H1 (cell line): ENCODE data around the gene EPS8L1. TPM values are rescaled to one million over a fixed set of nuclear protein-coding genes. Genes with fewer than 3 reads are reported as not detected.

Source experiments
- CTCF ChIA-PET: fragments of 300-600 bp; sonication (Branson Sonifier 250); formaldehyde crosslinking; loops from one replicate; lab custom pipeline; 2021; ENCODE audit not compliant: partially characterized antibody; lab: Charles Lee
- POLR2A ChIA-PET: fragments of 300-600 bp; sonication (Branson Sonifier 250); formaldehyde crosslinking; loops from one replicate; lab custom pipeline; 2021; ENCODE audit warnings: inconsistent platforms; ENCODE audit not compliant: partially characterized antibody; lab: Charles Lee
- DNase-seq, 2 experiments: peaks; one replicate each; pipeline versions ENCODE4 v3.0.0 to v3.0.0-alpha.2; 2010 to 2022; ENCODE audit warnings: low spot score in 2 of 2, low read depth in 1 of 2, mixed read lengths in 1 of 2
- FAIRE-seq: peaks from 2 replicates; lab custom pipeline; 2011; peaks lifted over from hg19 to GRCh38; lab: Jason Lieb, UNC
- H2AFZ ChIP-seq: 2 replicates; pipeline ENCODE4 v1.8.1; 2012; ENCODE audit warnings: low read length, inconsistent platforms
- H2AK5ac ChIP-seq: 2 replicates; pipeline ENCODE4 v1.6.1; 2013; ENCODE audit warnings: low read depth, low read length
- H2BK120ac ChIP-seq: replicated peaks from 2 replicates; pipeline ENCODE3; 2013; ENCODE audit warnings: low read depth, low read length, inconsistent platforms
- H2BK12ac ChIP-seq: 2 replicates; pipeline ENCODE4 v1.6.1; 2013; ENCODE audit warnings: low read depth, low read length
- H2BK15ac ChIP-seq: 2 replicates; pipeline ENCODE4 v1.6.1; 2013; ENCODE audit warnings: low read length
- H2BK20ac ChIP-seq: 2 replicates; pipeline ENCODE4 v1.6.1; 2013; ENCODE audit warnings: low read length
- H2BK5ac ChIP-seq: 2 replicates; pipeline ENCODE4 v1.6.1; 2013; ENCODE audit warnings: low read depth, low read length
- H3K14ac ChIP-seq: 2 replicates; pipeline ENCODE4 v1.6.1; 2013; ENCODE audit warnings: inconsistent platforms; ENCODE audit not compliant: insufficient read length
- H3K18ac ChIP-seq: 2 replicates; pipeline ENCODE4 v1.6.1; 2013; ENCODE audit warnings: low read length; ENCODE audit errors: extremely low read depth
- H3K23ac ChIP-seq: 2 replicates; pipeline ENCODE4 v1.6.1; 2013; ENCODE audit warnings: inconsistent platforms; ENCODE audit not compliant: insufficient read length
- H3K23me2 ChIP-seq: 2 replicates; pipeline ENCODE4 v1.6.1; 2013; ENCODE audit warnings: low read depth, low read length
- H3K27ac ChIP-seq: 2 replicates; pipeline ENCODE4 v1.6.1; 2011; ENCODE audit warnings: low read depth, low read length, inconsistent platforms
- H3K27me3 ChIP-seq, 4 experiments: replicated peaks in 1 of 4; 1 replicate in 1 of 4; 2 replicates in 3 of 4; pipeline versions ENCODE4 v1.6.1 to v1.8.1; 2011 to 2013; ENCODE audit warnings: low read length in 3 of 4, mild to moderate bottlenecking in 3 of 4, inconsistent platforms in 2 of 4, mixed read lengths in 2 of 4, moderate library complexity in 1 of 4; ENCODE audit not compliant: control insufficient read depth in 3 of 4, insufficient read depth in 3 of 4; ENCODE audit errors: extremely low read depth in 1 of 4
- H3K36me3 ChIP-seq, 4 experiments: 2 replicates each; pipeline versions ENCODE4 v1.6.1 to v1.8.1; 2011 to 2013; ENCODE audit warnings: mild to moderate bottlenecking in 4 of 4, low read length in 3 of 4, moderate library complexity in 2 of 4, control low read depth in 1 of 4, inconsistent platforms in 1 of 4; ENCODE audit not compliant: insufficient read depth in 4 of 4, control insufficient read depth in 2 of 4
- H3K4ac ChIP-seq: replicated peaks from 2 replicates; pipeline ENCODE3; 2013; ENCODE audit warnings: low read length, low read depth, mixed read lengths, inconsistent platforms; ENCODE audit not compliant: insufficient read length
- H3K4me1 ChIP-seq, 4 experiments: replicated peaks in 1 of 4; 1 replicate in 1 of 4; 2 replicates in 3 of 4; pipeline versions ENCODE4 v1.6.1 to v1.8.1; 2011 to 2013; ENCODE audit warnings: low read length in 3 of 4, inconsistent platforms in 2 of 4, mixed read lengths in 1 of 4; ENCODE audit not compliant: insufficient read depth in 4 of 4, control insufficient read depth in 3 of 4
- H3K4me2 ChIP-seq, 2 experiments: 2 replicates each; pipeline versions ENCODE4 v1.6.1 to v1.8.1; 2011 to 2013; ENCODE audit warnings: low read depth in 2 of 2, low read length in 2 of 2, control low read depth in 1 of 2, inconsistent platforms in 1 of 2, mild to moderate bottlenecking in 1 of 2; ENCODE audit not compliant: insufficient read depth in 1 of 2
- H3K4me3 ChIP-seq, 4 experiments: fragments of 200-600, 300-600 bp in 1 of 4; sonication (generic), shearing (Covaris generic), sonication (Bioruptor Twin) in 1 of 4; 2 replicates each; pipeline versions ENCODE4 v1.5.1 to v1.8.1; 2011 to 2016; ENCODE audit warnings: low read length in 4 of 4, low read depth in 3 of 4, control low read depth in 2 of 4, inconsistent platforms in 2 of 4, mild to moderate bottlenecking in 2 of 4, mixed read lengths in 1 of 4, moderate library complexity in 1 of 4; ENCODE audit not compliant: insufficient read depth in 2 of 4; ENCODE audit errors: extremely low read depth in 1 of 4
- H3K56ac ChIP-seq: replicated peaks from 2 replicates; pipeline ENCODE3; 2013; ENCODE audit warnings: low read depth, mild to moderate bottlenecking, mixed read lengths, low read length, inconsistent platforms; ENCODE audit not compliant: insufficient read length
- H3K79me1 ChIP-seq: 2 replicates; pipeline ENCODE4 v1.6.1; 2013; ENCODE audit warnings: low read depth, low read length, control low read depth
- H3K79me2 ChIP-seq, 2 experiments: 2 replicates each; pipeline versions ENCODE4 v1.6.1 to v1.8.1; 2012 to 2013; ENCODE audit warnings: low read length in 2 of 2, mild to moderate bottlenecking in 2 of 2, inconsistent platforms in 1 of 2; ENCODE audit not compliant: insufficient read depth in 2 of 2, control insufficient read depth in 1 of 2
- H3K9ac ChIP-seq, 4 experiments: replicated peaks in 1 of 4; 1 replicate in 1 of 4; 2 replicates in 3 of 4; pipeline versions ENCODE4 v1.6.1 to v1.8.1; 2011 to 2013; ENCODE audit warnings: low read depth in 3 of 4, low read length in 3 of 4, control low read depth in 2 of 4, mild to moderate bottlenecking in 2 of 4, moderate library complexity in 2 of 4, inconsistent platforms in 1 of 4; ENCODE audit errors: extremely low read depth in 1 of 4
- H3K9me3 ChIP-seq, 2 experiments: 2 replicates each; pipeline versions ENCODE4 v1.6.1 to v1.8.1; 2012 to 2013; ENCODE audit warnings: mild to moderate bottlenecking in 2 of 2, moderate library complexity in 2 of 2, control low read depth in 1 of 2, inconsistent platforms in 1 of 2, low read depth in 1 of 2, low read length in 1 of 2, mixed read lengths in 1 of 2; ENCODE audit not compliant: insufficient read depth in 2 of 2
- H4K20me1 ChIP-seq, 2 experiments: replicated peaks in 1 of 2; 2 replicates each; pipeline versions ENCODE3 to v1.8.1; 2011 to 2013; ENCODE audit warnings: inconsistent platforms in 2 of 2, low read length in 2 of 2, mild to moderate bottlenecking in 1 of 2; ENCODE audit not compliant: insufficient read depth in 2 of 2, control insufficient read depth in 1 of 2
- H4K5ac ChIP-seq: 2 replicates; pipeline ENCODE4 v1.6.1; 2013; ENCODE audit warnings: low read length, low read depth, mixed read lengths, inconsistent platforms; ENCODE audit not compliant: insufficient read length
- H4K8ac ChIP-seq: 2 replicates; pipeline ENCODE4 v1.8.0; 2013; ENCODE audit warnings: mild to moderate bottlenecking, moderate library complexity, low read length, inconsistent platforms; ENCODE audit not compliant: insufficient read depth; ENCODE audit errors: extremely low read depth
- H4K91ac ChIP-seq: replicated peaks from 2 replicates; pipeline ENCODE3; 2013; ENCODE audit warnings: low read length, mixed read lengths, inconsistent platforms; ENCODE audit not compliant: insufficient read length
- CHD1 ChIP-seq: IDR thresholded peaks from 2 replicates; pipeline ENCODE4 v1.6.1; 2012; ENCODE audit warnings: low read depth, low read length, improper control_type of control experiment
- HDAC2 ChIP-seq, 2 experiments: fragments of 300-600 bp in 1 of 2; sonication (generic) in 1 of 2; IDR thresholded peaks; 2 replicates each; pipeline ENCODE4 v1.6.1; 2011 to 2012; ENCODE audit warnings: low read depth in 2 of 2, low read length in 2 of 2, mild to moderate bottlenecking in 2 of 2, moderate library complexity in 2 of 2, borderline replicate concordance in 1 of 2, inconsistent platforms in 1 of 2
- KDM4A ChIP-seq: IDR thresholded peaks from one replicate; pipeline ENCODE4 v1.7.1; 2012; ENCODE audit warnings: low read depth, mild to moderate bottlenecking, moderate library complexity, low read length, inconsistent platforms; ENCODE audit not compliant: severe bottlenecking
- MAFK ChIP-seq: IDR thresholded peaks from 2 replicates; pipeline ENCODE4 v1.6.1; 2012; ENCODE audit warnings: low read depth, mild to moderate bottlenecking, improper control_type of control experiment, low read length
- SP4 ChIP-seq: IDR thresholded peaks from 2 replicates; pipeline ENCODE4 v1.6.1; 2012; ENCODE audit warnings: low read length, inconsistent platforms
- TCF12 ChIP-seq: IDR thresholded peaks from 2 replicates; pipeline ENCODE4 v1.6.1; 2011; ENCODE audit warnings: low read depth, mild to moderate bottlenecking, low read length
- WGBS, 2 experiments: shearing (Covaris generic) in 1 of 2; methylation state at CpG; one replicate each; pipeline versions ENCODE4 v1.1.6 to v1.1.7; 2013 to 2015; ENCODE audit warnings: low lambda C conversion rate in 2 of 2, mixed read lengths in 2 of 2, inconsistent platforms in 1 of 2, low coverage in 1 of 2, missing lambda C conversion rate in 1 of 2; ENCODE audit not compliant: insufficient replicate concordance in 2 of 2, insufficient coverage in 1 of 2, insufficient read length in 1 of 2; ENCODE audit errors: extremely low coverage in 1 of 2, missing lambda C conversion rate in 1 of 2; 5-methylcytosine and 5-hydroxymethylcytosine counted together
- polyA plus RNA-seq, 7 experiments: library from polyadenylated mRNA; depleted of rRNA in 3 of 7; stranded (reverse) in 5 of 7; unstranded in 2 of 7; fragments of >200 nt in 5 of 7; fragments of 200-250 nt in 2 of 7; gene quantifications; 1 replicate in 5 of 7; 2 replicates in 1 of 7; 4 replicates in 1 of 7; pipeline versions ENCODE4 v1.2.1 to v1.2.3, GENCODE V29; 2011 to 2013; ENCODE audit warnings: missing spikeins in 2 of 7, mixed read lengths in 2 of 7
- total RNA-seq: library from RNA; stranded (reverse); fragmentation: NEBNext Ultra II Directional; extraction: Animal tissue kit (Norgen Biotek cat#: 25700); gene quantifications from 2 replicates; pipeline ENCODE4 v1.2.1, GENCODE V29; 2021

Gene EPS8L1
- total and polyA plus RNA-seq, 2 of the 8 experiments (the other 6 are each of a cell fraction or from before 2014, with no cell fraction given), result 19.8 to 30.2 TPM

- no peak overlapping the region for H3K14ac ChIP-seq
- H3K4me3 ChIP-seq, result no peak overlapping the region
- H3K23me2 ChIP-seq, result peaks cover 14% of the 10 kb centered on the region
- H3K36me3 ChIP-seq, result no peaks in the 10 kb centered on the region
- peaks cover 0 to 15% (median 11%) of the 10 kb centered on the region in 4 experiments; a peak in 6 of 7 replicates for H3K4me1 ChIP-seq
- peak overlapping the region; percentile 24; the same call in 1 of the 2 replicates for H2AK5ac ChIP-seq
- no peaks in the 10 kb centered on the region for H3K79me1 ChIP-seq
- no peak overlapping the region for H2BK15ac ChIP-seq
- H3K9me3 ChIP-seq, result no peaks in the 10 kb centered on the region
- H2AFZ ChIP-seq, result no peak overlapping the region
- POLR2A ChIA-PET, result interaction anchor here (3.8 to 5.1 kb wide), 3 partner anchors 9 to 20 kb away, joined by 10 to 33 read pairs (median 22); no protein-coding TSS in a partner anchor
- FAIRE-seq (no peak), DNase-seq (no peak)
- H2BK12ac ChIP-seq, result peak overlapping the region; percentile 55; the same call in 1 of the 2 replicates
- peaks cover 0 to 13% (median 11%) of the 10 kb centered on the region in 4 experiments; a peak in 6 of 7 replicates for H3K27me3 ChIP-seq
- H3K4ac ChIP-seq, result no peak overlapping the region
- no peaks in the 10 kb centered on the region for H3K79me2 ChIP-seq
- no peak overlapping the region; a peak in 1 of 4 replicates for H3K4me2 ChIP-seq
- H3K18ac ChIP-seq, result no peak overlapping the region
- 84% methylated on average over 5 of the region's 5 CpGs; no CpG with 5 or more reads in 1 of the 2 experiments for WGBS, 2 experiments
- H4K20me1 ChIP-seq, result peaks cover 0 to 4% of the 10 kb centered on the region in 2 experiments
- H3K27ac ChIP-seq, result no peak overlapping the region
- no peak overlapping the region for H3K23ac ChIP-seq
- H4K91ac ChIP-seq, result no peak overlapping the region
- no peak overlapping the region; the same call in 1 of the 2 replicates for H4K8ac ChIP-seq
- H2BK120ac ChIP-seq, result no peak overlapping the region
- H2BK20ac ChIP-seq, result no peak overlapping the region
- H4K5ac ChIP-seq, result no peak overlapping the region
- H2BK5ac ChIP-seq, result no peak overlapping the region
- TF ChIP-seq HDAC2 (IDR thresholded peaks at IDR 0.05; ENCODE audit: borderline replicate concordance in 1 of 2, low read depth in 2 of 2, low read length in 2 of 2), result no peak
- no peak for TF ChIP-seq CHD1
- no peak for TF ChIP-seq SP4
- TF ChIP-seq TCF12, result no peak
- no peak for TF ChIP-seq KDM4A
- no peak for TF ChIP-seq MAFK
- H3K56ac ChIP-seq, result no peak overlapping the region
- no peak overlapping the region for H3K9ac ChIP-seq
- CTCF ChIA-PET, result interaction anchor here (1.2 kb wide), 1 partner anchor 10 kb away, joined by 3 read pairs; no protein-coding TSS in a partner anchor
Observed at GRCh38 chr19:55078996-55079395, 3.3 kb downstream of the EPS8L1 start.
